Embryonic facial prominence (tissue), 1 donor: Measurements from ENCODE around the gene CDC14A.
A peak's percentile ranks its signal among the peaks of the same experiment; 100 is the strongest.

Source experiments
- DNase-seq: peaks from one replicate; pipeline ENCODE4 v3.0.0-alpha.2; 2016; ENCODE audit errors: extremely low spot score

The CDC14A gene

GRCh38 chr1:100445565-100445964, 93.3 kb downstream of the CDC14A start:
- DNase-seq: no peak

DNA sequence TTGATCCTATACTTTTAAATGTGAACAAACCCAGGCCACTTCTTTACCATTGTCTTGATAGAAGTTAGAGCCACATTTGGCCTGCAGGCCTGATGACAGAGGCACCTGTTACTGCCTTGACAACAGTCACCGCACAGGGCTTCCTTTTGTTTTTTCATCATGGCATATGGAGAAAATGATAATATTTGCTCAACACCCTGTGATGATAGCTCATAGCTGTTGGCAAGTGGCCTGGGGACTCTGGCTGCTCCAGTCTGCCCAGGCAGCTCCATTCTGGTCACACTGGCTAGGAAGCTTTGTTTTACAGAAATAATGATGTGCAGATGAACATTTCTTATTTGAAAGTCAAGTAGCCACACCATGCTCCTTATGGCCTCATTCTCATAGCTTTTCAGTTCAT, 96.1 kb downstream of the CDC14A start:
- no peak for DNase-seq

DNA sequence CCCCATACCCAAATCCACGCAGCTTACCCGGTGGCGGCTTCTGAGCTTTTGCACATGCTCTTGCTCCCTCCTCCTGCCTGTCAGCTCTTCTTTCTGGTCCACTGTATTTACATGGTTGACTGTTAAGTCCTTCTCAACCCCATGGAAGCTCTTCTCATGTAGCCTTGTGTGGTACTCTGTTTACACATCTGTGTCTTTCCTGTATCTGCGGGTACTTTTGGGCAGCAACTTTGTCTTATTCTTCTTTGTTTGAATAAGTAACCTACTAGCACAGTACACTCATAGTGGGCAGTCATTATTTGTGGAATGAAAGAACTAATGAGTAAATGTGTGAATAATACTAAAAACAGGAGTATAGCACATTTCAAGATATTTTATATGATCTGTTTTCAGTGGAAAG, 97.2 kb downstream of the CDC14A start:
- DNase-seq: no peak

DNA sequence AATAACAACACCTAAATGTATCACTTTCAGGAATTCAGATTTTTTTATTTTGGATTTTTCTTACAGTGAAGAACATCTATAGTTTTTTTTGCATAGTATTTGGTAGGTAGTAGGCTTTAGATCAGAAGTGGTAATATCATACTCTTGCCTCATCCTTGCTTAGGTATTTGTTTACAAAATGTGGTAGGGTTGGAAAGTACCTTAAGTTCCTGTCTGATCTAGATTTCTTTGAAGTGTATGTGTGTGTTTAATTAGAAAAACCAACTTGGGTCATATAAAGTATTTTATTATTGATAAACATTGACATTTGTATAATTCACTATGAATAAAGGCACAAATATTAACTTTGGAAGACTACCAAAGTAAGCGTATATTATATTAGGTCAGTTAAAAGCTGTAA, 100.3 kb downstream of the CDC14A start:
- no peak for DNase-seq

GRCh38 chr1:100455478-100456072, 103.3 kb downstream of the CDC14A start:
- DNase-seq: no peak

- no peak for DNase-seq
These were observed 104.6 kb downstream of the CDC14A start for GRCh38 chr1:100456880-100457279.

- DNase-seq: no peak
These were observed 105.4 kb downstream of the CDC14A start for GRCh38 chr1:100457683-100458082.

DNA sequence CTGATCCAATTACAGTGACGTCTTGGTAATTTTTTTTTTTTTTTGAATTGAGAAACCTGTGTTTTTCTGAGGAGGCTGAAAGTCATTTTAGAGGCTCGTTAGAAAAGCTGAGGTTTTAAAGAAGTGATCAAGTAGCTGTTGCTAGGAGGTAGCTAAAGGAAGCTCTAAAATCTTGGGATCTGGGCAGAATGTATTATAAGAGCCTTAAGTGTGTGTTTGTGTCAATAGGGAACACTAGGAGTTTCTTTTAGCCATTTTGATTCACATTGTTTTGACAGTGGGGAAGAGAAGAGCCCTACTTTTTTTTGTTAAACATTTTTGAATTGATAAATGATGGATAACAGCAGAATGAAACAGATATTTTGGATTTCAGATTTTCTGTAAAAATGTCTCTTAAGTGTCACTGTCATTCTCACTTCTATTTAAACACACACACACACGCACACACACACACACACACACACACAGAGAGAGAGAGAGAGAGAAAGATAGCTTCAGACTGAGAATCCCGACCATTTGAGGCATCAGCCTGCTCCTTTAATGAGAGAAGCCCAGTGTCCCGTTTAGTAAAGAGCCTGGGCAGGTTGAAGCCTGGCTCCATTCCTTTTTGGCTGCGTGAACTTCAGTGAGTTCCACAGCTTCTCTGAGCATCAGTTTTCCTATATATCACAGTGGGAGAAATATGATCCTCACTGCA, 106.5 kb downstream of the CDC14A start:
- DNase-seq: no peak

GRCh38 chr1:100459358-100460114, 107.2 kb downstream of the CDC14A start:
- DNase-seq: peak; percentile 71

- no peak for DNase-seq
These were observed 108.9 kb downstream of the CDC14A start for GRCh38 chr1:100461222-100461621.

GRCh38 chr1:100462326-100463025, 110.2 kb downstream of the CDC14A start:
- no peak for DNase-seq

DNA sequence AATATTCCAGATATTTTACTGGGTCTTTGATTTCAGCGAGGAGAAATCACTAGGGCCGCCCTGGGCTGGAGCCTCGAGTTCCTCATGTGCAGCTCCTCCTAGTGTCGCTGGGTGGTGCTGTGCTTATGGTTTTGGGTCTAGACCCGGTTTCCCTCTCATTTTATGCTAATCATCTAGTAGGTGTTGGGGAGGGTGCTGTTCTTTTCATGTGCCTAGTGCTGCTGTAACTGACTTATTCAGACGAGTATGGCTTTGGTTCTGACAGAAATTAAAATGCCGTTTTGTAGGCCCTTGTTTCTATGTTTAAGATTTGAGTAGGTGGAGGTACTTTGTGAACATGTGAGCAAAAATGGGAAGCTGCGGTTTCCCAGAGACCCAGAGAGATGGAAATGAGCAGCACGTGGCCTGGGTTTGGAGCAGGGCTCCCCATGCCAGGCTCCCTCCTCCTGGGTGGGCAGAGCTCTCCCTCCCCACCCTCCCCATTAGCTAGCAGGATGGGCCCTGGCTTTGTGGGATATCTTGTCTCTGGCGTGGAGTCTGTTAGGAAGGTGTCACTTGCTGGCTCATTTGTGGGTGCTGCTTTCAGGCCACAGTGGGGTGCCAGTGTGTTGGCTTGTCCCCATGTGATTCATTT, 111.6 kb downstream of the CDC14A start:
- DNase-seq: peak; percentile 50

- DNase-seq: no peak
These were observed 117.3 kb downstream of the CDC14A start for GRCh38 chr1:100469578-100469977.

- DNase-seq: no peak
These were observed 122.5 kb downstream of the CDC14A start for GRCh38 chr1:100474834-100475233.

GRCh38 chr1:100476735-100477290, 124.5 kb downstream of the CDC14A start:
- DNase-seq: no peak

GRCh38 chr1:100478816-100479215, 126.5 kb downstream of the CDC14A start:
- DNase-seq: no peak

GRCh38 chr1:100479620-100480338, 127.5 kb downstream of the CDC14A start:
- no peak for DNase-seq

- no peak for DNase-seq
These were observed 129.0 kb downstream of the CDC14A start for GRCh38 chr1:100481303-100481702.

DNA sequence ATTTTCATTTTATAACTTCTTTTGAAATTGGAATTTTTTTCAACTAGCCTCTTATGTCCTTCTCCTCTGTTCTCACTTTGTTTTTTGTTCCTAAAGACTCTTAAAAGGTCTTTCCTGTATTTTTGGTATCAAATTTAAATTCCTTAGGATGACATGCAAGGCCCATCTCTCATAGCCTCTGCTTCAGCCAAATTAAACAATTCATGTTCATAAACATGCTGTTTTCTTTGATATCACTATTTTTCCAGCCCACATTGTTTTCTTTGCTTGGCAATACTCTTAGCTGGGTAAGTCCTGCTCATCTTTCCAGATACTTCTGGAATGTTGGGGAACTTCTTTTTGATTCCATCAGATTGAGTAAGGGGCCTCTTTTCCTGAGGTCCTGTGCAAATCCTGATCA, 129.9 kb downstream of the CDC14A start:
- DNase-seq: no peak

- DNase-seq: no peak
These were observed 130.4 kb downstream of the CDC14A start for GRCh38 chr1:100482748-100483147.

GRCh38 chr1:100483230-100483629, 130.9 kb downstream of the CDC14A start:
- DNase-seq: no peak
